ENCODE results near the gene OLFML1. TPM values are rescaled to one million over a fixed set of nuclear protein-coding genes. Genes with fewer than 3 reads are reported as not detected.
A peak's percentile ranks its signal among the peaks of the same experiment; 100 is the strongest.

The OLFML1 gene
- total and polyA plus RNA-seq, 2 of the 13 experiments (the other 11 are each of a cell fraction or from before 2014, with no cell fraction given) = 0.89 to 0.90 TPM

- in situ Hi-C loops (cut with HindIII; ENCODE audit: extremely low pct_ligation_motif_present, low pct_unique_long_range_greater_than_20kb) = no loop called here
- H3K27ac ChIP-seq (ENCODE audit: extremely low read length, insufficient read depth, low read length) = no peak overlapping the region
- no TSS peak for BruUV-seq (replicated peaks)
- no peak for ATAC-seq
- no peaks in the 10 kb centered on the region for H3K36me3 ChIP-seq (replicated peaks in 1 of 2; ENCODE audit: control insufficient read depth in 1 of 2, insufficient read depth in 2 of 2, low read length in 2 of 2)
- H3K4me2 ChIP-seq (ENCODE audit: low read depth, low read length) = peak overlapping the region; percentile 92
- peaks cover 2% of the 10 kb centered on the region for H3K79me2 ChIP-seq (ENCODE audit: insufficient read depth, low read length)
- 85% methylated on average over 12 of the region's 12 CpGs for WGBS (ENCODE audit: low lambda C conversion rate)
- H3K9me3 ChIP-seq (ENCODE audit: low read length) = no peaks in the 10 kb centered on the region
- H4K20me1 ChIP-seq (ENCODE audit: insufficient read depth, low read length) = no peaks in the 10 kb centered on the region
- ChIA-PET POLR2A (interaction anchor here (0.9 to 3.3 kb wide), 3 partner anchors 9 to 57 kb away, joined by 3 to 22 read pairs (median 3); no protein-coding TSS in a partner anchor), CTCF (ENCODE audit: low intra/inter-chr PET ratio, low total read pairs) (no interaction called here)
- no peak overlapping the region; the same call in 1 of the 2 replicates for H3K9ac ChIP-seq (ENCODE audit: insufficient read depth, low read depth, low read length)
- FAIRE-seq = no peak
- peaks cover 52% of the 10 kb centered on the region for H3K4me1 ChIP-seq (ENCODE audit: insufficient read depth, low read length)
- intact Hi-C loops (cut with micrococcal nuclease; ENCODE audit: unreplicated experiment) = no loop called here
- no peak overlapping the region for H2AFZ ChIP-seq (ENCODE audit: low read length)
- no peak for DNase-seq (ENCODE audit: low spot score)
- H3K4me3 ChIP-seq (replicated peaks in 1 of 3; ENCODE audit: insufficient read depth in 1 of 3, low read depth in 2 of 3, low read length in 3 of 3) = no peak overlapping the region
- no peaks in the 10 kb centered on the region; a peak in 2 of 5 replicates for H3K27me3 ChIP-seq (ENCODE audit: control insufficient read depth in 1 of 2, insufficient read depth in 2 of 2, low read length in 2 of 2)
- no peak for TF ChIP-seq LRRFIP1 (CRISPR knock-in tag; conservative IDR thresholded peaks at IDR 0.05)
- no peak for TF ChIP-seq MLLT10 (CRISPR knock-in tag; IDR thresholded peaks at IDR 0.05)
- TF ChIP-seq GTF3A (CRISPR knock-in tag; conservative IDR thresholded peaks at IDR 0.05) = no peak
- TF ChIP-seq RNF219 (CRISPR knock-in tag; IDR thresholded peaks at IDR 0.05) = no peak
- no peak for TF ChIP-seq NFIC (IDR thresholded peaks at IDR 0.05; ENCODE audit: low read length)
- TF ChIP-seq ZBTB14 (CRISPR knock-in tag; IDR thresholded peaks at IDR 0.05) = no peak
- TF ChIP-seq NFKBIZ (CRISPR knock-in tag; IDR thresholded peaks at IDR 0.05) = no peak
- TF ChIP-seq DMAP1 (CRISPR knock-in tag; IDR thresholded peaks at IDR 0.05) = no peak
- no peak for TF ChIP-seq MAFF (IDR thresholded peaks at IDR 0.05; ENCODE audit: low read depth, low read length)
- no peak for TF ChIP-seq MAFG (CRISPR knock-in tag; IDR thresholded peaks at IDR 0.05)
- TF ChIP-seq AHDC1 (CRISPR knock-in tag; IDR thresholded peaks at IDR 0.05; ENCODE audit: borderline replicate concordance) = no peak
- no peak for TF ChIP-seq DDIT3 (CRISPR knock-in tag; IDR thresholded peaks at IDR 0.05)
- TF ChIP-seq ZNF816 (CRISPR knock-in tag; IDR thresholded peaks at IDR 0.05; ENCODE audit: borderline replicate concordance) = no peak
Measured at GRCh38 chr11:7516475-7516874, 31.2 kb downstream of the OLFML1 start.

Data from HepG2 (cell line).